ENCODE data around the gene S100A6.
A peak's percentile ranks its signal among the peaks of the same experiment; 100 is the strongest.

The S100A6 gene

GRCh38 chr1:153533689-153534201, 2.0 kb downstream of the S100A6 start:
- Histone ChIP-seq H3K9me3 (no peaks in the 10 kb centered on the region), H3K4me3 (ENCODE audit: low read depth, low read length) (peak overlapping the region; percentile 43), H3K4me1 (peaks cover 37% of the 10 kb centered on the region), H3K36me3 (no peaks in the 10 kb centered on the region), H3K27me3 (no peaks in the 10 kb centered on the region)
- TF ChIP-seq, protein P1, sequence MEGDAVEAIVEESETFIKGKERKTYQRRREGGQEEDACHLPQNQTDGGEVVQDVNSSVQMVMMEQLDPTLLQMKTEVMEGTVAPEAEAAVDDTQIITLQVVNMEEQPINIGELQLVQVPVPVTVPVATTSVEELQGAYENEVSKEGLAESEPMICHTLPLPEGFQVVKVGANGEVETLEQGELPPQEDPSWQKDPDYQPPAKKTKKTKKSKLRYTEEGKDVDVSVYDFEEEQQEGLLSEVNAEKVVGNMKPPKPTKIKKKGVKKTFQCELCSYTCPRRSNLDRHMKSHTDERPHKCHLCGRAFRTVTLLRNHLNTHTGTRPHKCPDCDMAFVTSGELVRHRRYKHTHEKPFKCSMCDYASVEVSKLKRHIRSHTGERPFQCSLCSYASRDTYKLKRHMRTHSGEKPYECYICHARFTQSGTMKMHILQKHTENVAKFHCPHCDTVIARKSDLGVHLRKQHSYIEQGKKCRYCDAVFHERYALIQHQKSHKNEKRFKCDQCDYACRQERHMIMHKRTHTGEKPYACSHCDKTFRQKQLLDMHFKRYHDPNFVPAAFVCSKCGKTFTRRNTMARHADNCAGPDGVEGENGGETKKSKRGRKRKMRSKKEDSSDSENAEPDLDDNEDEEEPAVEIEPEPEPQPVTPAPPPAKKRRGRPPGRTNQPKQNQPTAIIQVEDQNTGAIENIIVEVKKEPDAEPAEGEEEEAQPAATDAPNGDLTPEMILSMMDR (IDR thresholded peaks at IDR 0.05; ENCODE audit: low read depth, low read length), result no peak
- DNase-seq, result peak; percentile 74

DNA sequence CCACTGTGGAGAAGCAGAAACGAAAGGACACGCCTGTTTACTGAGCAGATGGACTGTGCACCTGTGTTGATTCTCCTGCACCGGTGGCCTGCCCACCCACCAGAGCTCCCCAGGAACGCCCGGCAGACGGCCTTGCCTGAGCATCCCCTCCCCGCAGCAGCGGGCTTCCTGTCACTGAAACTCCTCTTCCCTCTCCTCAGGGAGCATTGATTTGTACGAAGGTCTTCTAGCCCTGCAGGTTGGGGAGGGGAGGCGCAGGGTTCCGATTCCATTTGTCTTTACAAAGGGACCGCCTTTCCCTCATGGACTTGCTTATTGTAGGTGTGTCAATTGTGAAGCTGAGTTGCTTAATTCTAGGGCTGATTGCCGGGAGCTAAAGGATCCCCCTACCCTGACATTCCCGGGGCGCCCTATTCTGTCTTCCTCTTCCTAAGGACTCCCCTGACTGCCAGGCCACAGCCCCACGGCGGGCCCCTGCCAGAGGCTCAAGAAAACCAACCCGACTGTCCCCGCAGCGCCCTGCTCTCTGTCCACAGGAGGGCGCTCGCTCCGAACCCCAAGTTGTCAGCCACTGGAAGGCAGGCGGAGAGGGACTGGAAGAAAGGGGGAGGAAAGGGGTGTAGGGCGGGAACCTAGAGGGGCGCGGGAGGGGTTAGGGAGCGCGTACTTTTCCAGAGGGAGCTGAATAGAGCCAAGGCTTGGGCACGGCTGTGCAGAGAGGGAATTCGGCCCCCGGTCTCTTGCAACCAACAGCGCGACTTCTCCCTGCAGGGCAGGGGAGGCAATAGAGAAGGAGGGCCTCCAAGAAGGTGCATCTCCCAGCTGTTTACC, 2.8 kb downstream of the S100A6 start:
- TF ChIP-seq, protein P1 (IDR thresholded peaks at IDR 0.05; ENCODE audit: low read depth, low read length), result peak; percentile 74
- DNase-seq, result peak; percentile 77
- peaks cover 32% of the 10 kb centered on the region for H3K4me1 ChIP-seq
- no peaks in the 10 kb centered on the region for H3K9me3 ChIP-seq
- no peaks in the 10 kb centered on the region for H3K27me3 ChIP-seq
- H3K4me3 ChIP-seq (ENCODE audit: low read depth, low read length), result peak overlapping the region; percentile 43
- no peaks in the 10 kb centered on the region for H3K36me3 ChIP-seq

- Histone ChIP-seq H3K36me3 (no peaks in the 10 kb centered on the region), H3K4me1 (peaks cover 29% of the 10 kb centered on the region), H3K4me3 (ENCODE audit: low read depth, low read length) (no peak overlapping the region), H3K27me3 (no peaks in the 10 kb centered on the region), H3K9me3 (no peaks in the 10 kb centered on the region)
- TF ChIP-seq, protein P1 (IDR thresholded peaks at IDR 0.05; ENCODE audit: low read depth, low read length), result no peak
- DNase-seq, result no peak
These were observed 3.6 kb downstream of the S100A6 start for GRCh38 chr1:153532181-153532580.

GRCh38 chr1:153531638-153532037, 4.2 kb downstream of the S100A6 start:
- TF ChIP-seq, protein P1 (IDR thresholded peaks at IDR 0.05; ENCODE audit: low read depth, low read length), result no peak
- no peaks in the 10 kb centered on the region for H3K36me3 ChIP-seq
- no peak for DNase-seq
- H3K4me3 ChIP-seq (ENCODE audit: low read depth, low read length), result no peak overlapping the region
- no peaks in the 10 kb centered on the region for H3K27me3 ChIP-seq
- H3K9me3 ChIP-seq, result no peaks in the 10 kb centered on the region
- peaks cover 29% of the 10 kb centered on the region for H3K4me1 ChIP-seq

DNA sequence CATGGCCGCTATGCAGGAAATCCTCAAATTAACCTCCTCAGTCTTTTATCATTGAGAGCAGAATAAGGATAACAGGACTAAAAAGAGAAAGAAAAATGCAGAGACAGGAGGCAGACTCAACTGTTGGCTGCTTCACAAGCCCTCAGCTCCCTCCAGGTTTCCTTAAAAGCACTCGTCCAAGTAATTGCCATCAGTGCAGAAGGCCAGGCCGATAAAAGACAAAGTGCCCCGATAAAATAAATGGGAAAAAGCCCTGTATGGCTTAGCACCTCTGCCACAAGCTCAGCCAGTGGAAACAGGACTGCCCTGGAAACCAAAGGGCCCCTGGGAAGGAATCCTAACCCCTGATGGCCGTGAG, 8.1 kb downstream of the S100A6 start:
- no peak overlapping the region for H3K4me3 ChIP-seq (ENCODE audit: low read depth, low read length)
- TF ChIP-seq, protein P1 (IDR thresholded peaks at IDR 0.05; ENCODE audit: low read depth, low read length), result no peak
- no peaks in the 10 kb centered on the region for H3K36me3 ChIP-seq
- H3K4me1 ChIP-seq, result peaks cover 24% of the 10 kb centered on the region
- no peaks in the 10 kb centered on the region for H3K9me3 ChIP-seq
- DNase-seq, result peak; percentile 62
- no peaks in the 10 kb centered on the region for H3K27me3 ChIP-seq

DNA sequence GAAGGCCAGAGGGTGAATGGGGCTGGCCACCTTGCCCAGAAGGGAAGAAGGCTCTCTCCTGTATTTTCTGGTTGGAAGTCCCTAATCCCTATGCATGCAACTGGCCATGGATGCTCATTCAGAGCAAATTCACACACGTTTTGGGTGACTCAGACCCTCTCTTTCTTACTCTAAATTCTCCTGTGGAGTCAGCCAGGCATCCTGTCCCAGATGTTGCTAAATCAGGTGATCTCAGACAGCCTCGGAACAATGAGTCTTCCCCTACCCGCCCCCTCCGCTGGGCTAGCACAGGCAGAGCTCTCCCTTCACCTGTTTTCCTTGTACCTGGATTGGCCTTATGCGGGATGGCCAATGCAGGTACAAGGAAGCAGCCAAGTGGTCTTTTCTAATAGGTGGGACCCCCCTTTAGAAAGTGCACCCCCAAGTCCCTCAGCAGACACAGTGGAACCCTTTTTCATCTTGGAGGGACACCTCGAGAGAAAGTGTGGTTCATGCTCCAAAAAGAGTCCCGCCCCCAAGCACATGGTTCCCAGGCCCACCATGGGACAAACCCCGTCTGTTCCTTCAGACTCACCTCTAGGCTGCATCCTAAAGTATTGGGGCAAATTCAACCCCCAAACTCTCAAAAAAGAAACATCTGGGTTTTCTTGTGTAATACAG, 8.6 kb downstream of the S100A6 start:
- Histone ChIP-seq H3K36me3 (no peaks in the 10 kb centered on the region), H3K4me3 (ENCODE audit: low read depth, low read length) (no peak overlapping the region), H3K9me3 (no peaks in the 10 kb centered on the region), H3K27me3 (no peaks in the 10 kb centered on the region), H3K4me1 (peaks cover 24% of the 10 kb centered on the region)
- no peak for DNase-seq
- TF ChIP-seq, protein P1 (IDR thresholded peaks at IDR 0.05; ENCODE audit: low read depth, low read length), result no peak
